Fibroblast of pulmonary artery (primary cell): ENCODE data around the gene UACA.

Experiments used
- DNase-seq: peaks from one replicate; pipeline ENCODE4 v3.0.0-alpha.2; 2010; ENCODE audit warnings: low read depth
- H3K4me3 ChIP-seq: replicated peaks from 2 replicates; pipeline ENCODE4 v1.5.1; 2011; ENCODE audit warnings: low read depth, mild to moderate bottlenecking, control low read depth, low read length, moderate library complexity
- TF ChIP-seq, protein P1 (sequence below): IDR thresholded peaks from 2 replicates; pipeline ENCODE4 v1.5.1; 2011; ENCODE audit warnings: mild to moderate bottlenecking, control low read depth, low read length, inconsistent platforms; ENCODE audit errors: missing control alignments

UACA gene

DNA sequence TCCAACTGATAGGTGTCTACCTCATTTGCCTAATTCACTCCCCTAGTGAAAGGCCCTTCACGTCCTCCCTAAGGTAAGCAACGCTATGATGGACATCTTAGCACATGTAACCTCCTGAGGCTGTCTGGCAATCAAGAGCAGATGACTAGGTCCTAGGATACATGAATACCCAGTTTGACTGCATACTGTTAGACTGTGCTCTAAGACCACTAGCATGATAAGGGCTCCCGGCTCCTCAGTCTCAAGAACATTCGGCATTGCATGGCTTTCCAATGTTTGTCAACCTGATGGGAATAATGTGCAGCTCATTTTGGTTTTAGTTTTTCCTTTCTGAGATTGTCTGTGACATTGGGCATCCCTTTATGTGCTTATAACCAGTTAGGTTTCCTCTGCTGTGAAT lies 152.1 kb downstream of the UACA start:
- no peak overlapping the region for H3K4me3 ChIP-seq
- TF ChIP-seq, protein P1, sequence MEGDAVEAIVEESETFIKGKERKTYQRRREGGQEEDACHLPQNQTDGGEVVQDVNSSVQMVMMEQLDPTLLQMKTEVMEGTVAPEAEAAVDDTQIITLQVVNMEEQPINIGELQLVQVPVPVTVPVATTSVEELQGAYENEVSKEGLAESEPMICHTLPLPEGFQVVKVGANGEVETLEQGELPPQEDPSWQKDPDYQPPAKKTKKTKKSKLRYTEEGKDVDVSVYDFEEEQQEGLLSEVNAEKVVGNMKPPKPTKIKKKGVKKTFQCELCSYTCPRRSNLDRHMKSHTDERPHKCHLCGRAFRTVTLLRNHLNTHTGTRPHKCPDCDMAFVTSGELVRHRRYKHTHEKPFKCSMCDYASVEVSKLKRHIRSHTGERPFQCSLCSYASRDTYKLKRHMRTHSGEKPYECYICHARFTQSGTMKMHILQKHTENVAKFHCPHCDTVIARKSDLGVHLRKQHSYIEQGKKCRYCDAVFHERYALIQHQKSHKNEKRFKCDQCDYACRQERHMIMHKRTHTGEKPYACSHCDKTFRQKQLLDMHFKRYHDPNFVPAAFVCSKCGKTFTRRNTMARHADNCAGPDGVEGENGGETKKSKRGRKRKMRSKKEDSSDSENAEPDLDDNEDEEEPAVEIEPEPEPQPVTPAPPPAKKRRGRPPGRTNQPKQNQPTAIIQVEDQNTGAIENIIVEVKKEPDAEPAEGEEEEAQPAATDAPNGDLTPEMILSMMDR: no peak
- DNase-seq: no peak

DNA sequence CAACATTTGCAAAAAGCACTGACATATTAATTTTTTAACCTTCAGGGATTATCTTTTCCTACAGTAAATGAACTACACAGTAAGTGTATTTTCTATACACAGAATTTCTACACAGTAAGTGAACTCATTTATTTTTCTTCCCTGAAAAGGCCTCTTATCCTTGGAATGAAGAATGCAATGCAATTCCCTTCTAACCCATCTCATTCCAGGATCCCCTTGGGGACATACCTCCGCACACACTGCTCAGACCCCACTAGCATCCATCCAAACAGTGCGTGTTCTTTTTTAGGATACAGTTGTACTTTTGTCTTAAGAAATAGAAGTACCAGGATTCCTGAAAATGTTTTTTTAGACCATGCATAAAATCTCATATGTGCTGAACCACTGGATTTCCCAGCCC lies 152.8 kb downstream of the UACA start:
- no peak for DNase-seq
- TF ChIP-seq, protein P1: no peak
- no peak overlapping the region for H3K4me3 ChIP-seq

DNA sequence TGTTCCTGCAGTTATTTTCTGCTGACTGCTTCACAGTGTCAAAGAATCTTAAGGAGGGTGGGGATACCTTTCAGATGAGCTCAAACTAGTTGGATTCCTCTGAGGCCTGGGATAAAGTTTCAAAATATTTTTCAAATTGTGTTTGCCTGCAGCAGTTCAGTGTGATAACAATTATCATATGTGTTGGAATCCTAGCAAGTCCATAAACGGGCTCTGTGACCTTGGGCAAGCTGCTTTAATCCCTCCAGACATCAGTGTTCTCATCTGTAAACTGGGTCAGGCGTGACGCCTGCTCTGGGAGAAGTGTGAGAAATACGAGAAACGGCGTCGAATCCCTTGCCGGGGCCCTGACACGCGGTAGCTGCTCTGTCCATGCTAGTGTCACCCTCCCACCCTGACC lies 153.5 kb downstream of the UACA start:
- DNase-seq: no peak
- TF ChIP-seq, protein P1: no peak
- no peak overlapping the region for H3K4me3 ChIP-seq

DNA sequence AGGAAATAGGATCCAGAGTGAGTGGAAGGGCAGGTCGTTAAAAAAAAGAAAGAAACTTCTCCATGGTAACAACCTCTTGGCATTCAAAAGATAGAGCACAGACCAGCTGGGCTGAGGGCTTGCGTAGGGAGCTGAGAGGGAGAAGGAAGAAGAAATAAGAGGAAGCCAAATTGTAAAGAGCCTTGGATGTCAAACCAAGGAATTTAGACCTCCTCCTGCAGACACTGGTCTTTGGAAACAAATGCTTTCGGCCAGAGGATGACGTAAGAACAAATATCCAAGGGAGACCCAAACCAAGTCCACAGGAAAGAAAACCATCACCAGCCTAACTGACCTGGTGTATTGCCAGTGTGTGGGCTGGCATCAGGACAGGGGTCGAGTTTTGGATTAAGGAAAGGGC lies 155.2 kb downstream of the UACA start:
- TF ChIP-seq, protein P1: no peak
- DNase-seq: peak; percentile 70
- H3K4me3 ChIP-seq: no peak overlapping the region

DNA sequence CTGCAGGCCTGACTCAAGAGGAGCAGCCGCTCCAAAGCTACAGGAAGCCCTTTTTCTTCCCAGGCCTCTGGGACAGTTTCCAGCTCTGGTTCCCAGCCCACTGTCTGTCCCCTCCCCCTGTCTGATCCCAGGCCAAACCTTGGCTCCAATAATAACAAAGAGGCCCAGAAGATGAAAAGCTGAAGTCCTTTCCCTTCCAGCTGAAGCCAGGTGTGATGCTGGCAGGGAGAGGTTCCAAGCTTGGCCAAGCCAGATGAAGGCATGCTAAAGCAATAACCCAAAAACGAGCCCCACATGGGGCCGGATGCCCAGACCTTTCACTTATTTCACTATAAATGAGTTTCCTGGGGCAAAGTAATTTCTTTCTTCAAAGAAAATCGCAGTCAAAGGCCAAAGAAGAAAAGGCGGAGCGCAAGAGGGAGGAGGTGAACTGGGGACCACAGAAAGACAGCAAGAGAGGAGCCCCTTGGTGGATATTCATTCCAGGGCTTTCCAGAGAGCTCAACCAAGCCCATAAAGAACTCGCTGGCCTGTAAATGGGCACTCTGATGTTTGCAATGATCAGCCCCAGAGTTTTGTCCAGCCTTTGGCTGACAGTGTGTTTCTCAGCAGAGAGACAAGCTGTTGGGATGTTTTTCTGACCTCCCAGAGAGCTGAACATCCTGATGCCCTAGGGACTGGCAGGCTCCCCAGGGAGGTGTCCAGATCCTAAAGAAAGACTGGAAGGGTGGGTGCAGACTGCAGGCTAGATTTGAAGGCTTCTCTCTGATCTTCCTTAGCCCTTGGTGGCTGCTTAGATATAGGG lies 157.6 kb downstream of the UACA start:
- TF ChIP-seq, protein P1: no peak
- peak; percentile 89 for DNase-seq
- no peak overlapping the region for H3K4me3 ChIP-seq

DNA sequence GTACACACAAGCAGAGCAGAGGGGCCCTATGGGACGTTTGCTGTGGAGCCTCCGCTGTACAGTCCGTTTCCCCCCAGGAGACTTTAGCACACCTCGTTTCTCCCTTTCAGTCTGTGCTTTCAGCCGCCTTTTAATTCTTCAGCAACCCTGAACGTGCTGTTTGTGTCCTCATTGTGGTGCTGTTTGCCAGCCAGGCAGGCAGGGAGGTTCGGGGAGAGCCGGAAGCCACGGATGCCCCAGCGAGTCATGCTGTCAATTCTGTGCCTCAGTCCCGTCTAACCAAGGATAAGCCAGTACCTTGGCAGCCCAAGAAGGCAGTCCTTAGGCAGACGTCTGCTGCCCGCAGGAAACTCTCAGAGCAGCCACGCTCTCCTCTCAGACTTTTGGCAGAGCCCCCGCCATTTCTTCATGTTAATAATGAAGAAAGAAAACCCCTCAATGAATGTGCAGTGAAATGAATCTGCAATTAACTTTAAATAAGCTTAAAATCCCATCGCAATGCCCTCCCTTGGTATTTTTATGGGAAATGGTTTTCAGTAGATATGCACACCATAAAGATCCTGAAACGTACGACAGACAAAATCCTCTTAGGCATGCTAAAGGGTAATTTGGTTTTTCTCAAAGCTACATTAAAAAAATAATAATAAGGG lies 158.6 kb downstream of the UACA start:
- peak; percentile 38 for DNase-seq
- TF ChIP-seq, protein P1: peak; percentile 22
- no peak overlapping the region for H3K4me3 ChIP-seq
